ENCODE measurements around the gene SREBF2.

DNA sequence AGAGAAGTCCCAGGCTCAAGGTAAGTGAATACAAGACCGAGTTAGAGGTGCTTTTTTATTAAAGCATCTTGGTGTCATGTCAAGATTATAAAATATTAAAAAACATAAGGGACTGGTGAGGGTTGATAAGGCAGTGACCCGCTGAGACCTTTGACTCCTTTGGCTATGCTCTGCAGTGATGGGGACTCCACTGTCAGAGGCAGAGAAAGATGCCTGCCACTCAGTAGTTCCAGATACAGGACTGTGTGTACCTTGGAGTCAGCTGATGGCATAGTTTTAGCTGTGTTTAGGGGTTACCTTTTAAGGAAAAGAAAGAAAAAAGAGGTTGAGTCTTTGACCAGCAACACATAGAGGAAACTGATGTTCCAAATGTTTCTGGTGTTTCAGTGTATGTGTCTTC, 41.2 kb downstream of the SREBF2 start:
- TF ChIP-seq, protein P1, sequence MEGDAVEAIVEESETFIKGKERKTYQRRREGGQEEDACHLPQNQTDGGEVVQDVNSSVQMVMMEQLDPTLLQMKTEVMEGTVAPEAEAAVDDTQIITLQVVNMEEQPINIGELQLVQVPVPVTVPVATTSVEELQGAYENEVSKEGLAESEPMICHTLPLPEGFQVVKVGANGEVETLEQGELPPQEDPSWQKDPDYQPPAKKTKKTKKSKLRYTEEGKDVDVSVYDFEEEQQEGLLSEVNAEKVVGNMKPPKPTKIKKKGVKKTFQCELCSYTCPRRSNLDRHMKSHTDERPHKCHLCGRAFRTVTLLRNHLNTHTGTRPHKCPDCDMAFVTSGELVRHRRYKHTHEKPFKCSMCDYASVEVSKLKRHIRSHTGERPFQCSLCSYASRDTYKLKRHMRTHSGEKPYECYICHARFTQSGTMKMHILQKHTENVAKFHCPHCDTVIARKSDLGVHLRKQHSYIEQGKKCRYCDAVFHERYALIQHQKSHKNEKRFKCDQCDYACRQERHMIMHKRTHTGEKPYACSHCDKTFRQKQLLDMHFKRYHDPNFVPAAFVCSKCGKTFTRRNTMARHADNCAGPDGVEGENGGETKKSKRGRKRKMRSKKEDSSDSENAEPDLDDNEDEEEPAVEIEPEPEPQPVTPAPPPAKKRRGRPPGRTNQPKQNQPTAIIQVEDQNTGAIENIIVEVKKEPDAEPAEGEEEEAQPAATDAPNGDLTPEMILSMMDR (conservative IDR thresholded peaks at IDR 0.05; ENCODE audit: low read length), result no peak
- TF ChIP-seq EZH2phosphoT487 (IDR thresholded peaks at IDR 0.05; ENCODE audit: borderline replicate concordance, low read depth, low read length), result no peak
